NCI-H2227 (cell line): ENCODE results near the gene MMP25.
A peak's percentile ranks its signal among the peaks of the same experiment; 100 is the strongest.

Experiments used
- DNase-seq: peaks from one replicate; lab custom pipeline; 2025; ENCODE audit not compliant: unreplicated experiment; lab: John Stamatoyannopoulos, UW

Gene MMP25

GRCh38 chr16:3089717-3090592 lies 43.6 kb downstream of the MMP25 start:
- DNase-seq, result no peak

- no peak for DNase-seq
These were observed 45.2 kb downstream of the MMP25 start for GRCh38 chr16:3091551-3091950.

GRCh38 chr16:3092501-3092941 lies 46.2 kb downstream of the MMP25 start:
- no peak for DNase-seq

- DNase-seq, result peak; percentile 23
These were observed 48.1 kb downstream of the MMP25 start for GRCh38 chr16:3094289-3095027.

- no peak for DNase-seq
These were observed 49.5 kb downstream of the MMP25 start for GRCh38 chr16:3095869-3096268.

GRCh38 chr16:3096362-3096761 lies 50.0 kb downstream of the MMP25 start:
- no peak for DNase-seq

- DNase-seq, result no peak
These were observed 50.9 kb downstream of the MMP25 start for GRCh38 chr16:3097266-3097665.

GRCh38 chr16:3098459-3099394 lies 52.4 kb downstream of the MMP25 start, which contains the start of gene ZSCAN10:
ZSCAN10 (minus strand) TSS chr16:3099294; CDS start chr16:3092937, 6,357 bp downstream.
- DNase-seq, result no peak

GRCh38 chr16:3099395-3099731 lies 53.0 kb downstream of the MMP25 start:
- DNase-seq, result no peak

GRCh38 chr16:3099732-3100499 lies 53.6 kb downstream of the MMP25 start:
- peak; percentile 94 for DNase-seq

GRCh38 chr16:3101018-3101840 lies 54.9 kb downstream of the MMP25 start:
- peak; percentile 55 for DNase-seq

- DNase-seq, result no peak
These were observed 55.6 kb downstream of the MMP25 start for GRCh38 chr16:3101841-3102470.

GRCh38 chr16:3106205-3106928 lies 60.0 kb downstream of the MMP25 start:
- DNase-seq, result peak; percentile 96
